Activated CD8-positive, alpha-beta memory T cell treated with anti-CD3 and anti-CD28 coated beads for 4 hours (primary cell): Measurements from ENCODE around the gene MESP1.

Experiments used
- DNase-seq, 2 donors: peaks; one replicate each; pipeline ENCODE4 v3.0.0-alpha.2; 2020; ENCODE audit warnings: low read depth in 2 of 2

The MESP1 gene

DNA sequence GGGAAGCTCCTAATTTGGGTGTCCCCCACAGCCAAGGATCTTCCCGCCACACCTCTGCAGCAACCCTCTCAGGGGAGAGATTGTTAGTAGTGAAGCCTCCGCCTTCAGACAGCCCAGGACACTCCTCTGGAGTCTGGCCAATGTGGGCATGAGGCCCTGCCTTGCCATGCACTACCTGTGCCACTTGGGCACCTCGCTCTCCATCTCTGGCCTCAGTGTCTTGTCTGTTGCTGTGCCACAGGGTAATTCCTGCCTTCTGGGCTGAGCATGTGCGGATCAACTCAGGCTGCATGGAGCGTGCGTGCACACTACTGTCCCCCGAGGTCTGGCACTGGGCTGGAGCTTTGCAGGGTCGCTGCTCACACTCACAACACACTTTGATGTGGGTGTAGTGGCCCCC, 7.9 kb upstream of the MESP1 start:
- no peak for DNase-seq

DNA sequence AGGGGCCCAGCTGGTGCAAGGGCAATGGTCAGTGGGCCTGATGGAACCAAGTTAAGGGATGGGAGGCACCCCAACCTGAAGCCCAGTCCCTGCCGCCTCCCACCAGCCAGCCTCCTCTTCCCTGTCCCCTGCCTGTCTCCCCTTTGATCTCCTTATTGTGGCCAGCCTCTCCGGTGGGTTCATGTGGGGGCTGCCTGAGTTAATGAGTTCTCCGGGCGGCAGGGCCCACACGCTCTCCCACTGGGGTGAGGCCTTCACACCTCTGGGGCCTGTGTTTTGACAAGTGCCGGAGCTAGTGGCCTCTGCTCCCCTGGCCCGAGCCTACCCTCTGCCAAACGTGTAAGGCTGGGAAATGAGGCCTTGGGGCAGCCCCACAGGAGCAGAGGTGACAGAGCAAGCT, 7.2 kb upstream of the MESP1 start:
- no peak for DNase-seq

GRCh38 chr15:89756897-89757296, 5.8 kb upstream of the MESP1 start:
- DNase-seq = no peak

DNA sequence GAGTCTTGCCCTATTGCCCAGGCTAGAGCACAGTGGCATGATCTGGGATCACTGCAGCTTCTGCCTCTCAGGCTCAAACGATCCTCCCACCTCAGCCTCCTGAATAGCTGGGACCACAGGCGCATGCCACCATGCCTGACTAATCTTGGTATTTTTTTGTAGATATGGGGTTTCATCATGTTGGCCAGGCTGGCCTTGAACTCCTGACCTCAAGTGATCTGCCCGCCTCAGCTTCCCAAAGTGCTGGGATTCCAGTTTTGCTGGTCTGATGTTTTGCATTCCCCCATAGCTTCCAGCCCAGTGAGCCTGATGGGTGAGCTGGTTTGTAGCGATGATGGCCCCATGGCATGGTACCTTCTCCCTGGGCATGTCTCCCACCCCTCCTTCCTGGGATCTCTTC, 4.7 kb upstream of the MESP1 start:
- no peak for DNase-seq

DNA sequence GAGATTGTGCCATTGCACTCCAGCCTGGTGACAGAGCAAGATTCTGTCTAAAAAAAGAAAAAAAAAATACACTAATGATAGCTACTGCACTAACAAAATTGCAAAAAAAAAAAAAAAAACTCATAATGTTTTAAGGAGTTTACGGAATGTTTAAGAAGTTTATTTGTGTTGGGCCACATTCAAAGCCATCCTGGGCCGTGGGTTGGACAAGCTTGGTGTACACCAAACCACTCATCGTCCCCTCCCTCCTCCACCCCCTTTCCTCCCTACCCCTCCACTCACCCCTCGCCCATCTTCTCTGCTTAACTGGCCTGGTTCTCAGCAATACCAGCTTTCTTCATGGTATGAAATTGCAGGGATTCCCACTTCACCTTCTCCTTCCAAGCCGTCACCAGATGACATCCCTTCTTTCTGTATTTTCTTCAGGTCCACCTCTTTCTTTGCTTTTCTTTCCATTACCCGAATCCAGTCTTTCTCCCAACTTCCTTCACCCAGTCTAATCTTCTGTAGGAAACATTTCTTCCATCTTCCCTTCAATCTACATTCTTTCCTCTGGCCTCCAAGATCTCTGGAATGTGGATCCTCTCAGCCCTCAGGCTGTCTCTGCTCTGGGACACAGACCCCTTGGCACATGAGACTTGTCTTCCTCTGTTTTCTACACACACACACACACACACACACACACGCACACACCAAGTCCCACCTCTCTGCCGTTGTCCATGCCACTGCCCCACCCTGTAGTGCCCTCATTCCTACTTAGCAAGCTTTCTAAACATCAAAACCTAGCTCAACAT, 3.5 kb upstream of the MESP1 start:
- no peak for DNase-seq

DNA sequence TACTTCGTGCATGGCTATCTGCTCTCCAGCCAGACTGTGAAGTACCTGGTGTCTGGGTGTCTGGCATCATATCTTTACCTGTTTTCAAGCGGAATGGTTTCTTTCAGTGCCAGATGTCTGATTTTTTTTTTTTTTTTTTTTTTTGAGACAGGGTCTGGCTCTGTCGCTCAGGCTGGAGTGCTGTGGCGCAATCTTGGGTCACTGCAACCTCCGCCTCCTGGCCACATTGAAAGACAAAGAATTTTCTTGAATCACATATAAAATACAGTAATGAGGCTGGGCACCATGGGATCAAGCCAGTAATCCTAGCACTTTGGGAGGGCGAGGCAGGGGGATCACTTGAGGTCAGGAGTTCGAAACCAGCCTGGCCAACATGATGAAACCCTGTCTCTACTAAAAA, 2.8 kb upstream of the MESP1 start:
- DNase-seq = no peak

- DNase-seq = no peak
Observed at GRCh38 chr15:89751748-89752147, 699 bp upstream of the MESP1 start.

DNA sequence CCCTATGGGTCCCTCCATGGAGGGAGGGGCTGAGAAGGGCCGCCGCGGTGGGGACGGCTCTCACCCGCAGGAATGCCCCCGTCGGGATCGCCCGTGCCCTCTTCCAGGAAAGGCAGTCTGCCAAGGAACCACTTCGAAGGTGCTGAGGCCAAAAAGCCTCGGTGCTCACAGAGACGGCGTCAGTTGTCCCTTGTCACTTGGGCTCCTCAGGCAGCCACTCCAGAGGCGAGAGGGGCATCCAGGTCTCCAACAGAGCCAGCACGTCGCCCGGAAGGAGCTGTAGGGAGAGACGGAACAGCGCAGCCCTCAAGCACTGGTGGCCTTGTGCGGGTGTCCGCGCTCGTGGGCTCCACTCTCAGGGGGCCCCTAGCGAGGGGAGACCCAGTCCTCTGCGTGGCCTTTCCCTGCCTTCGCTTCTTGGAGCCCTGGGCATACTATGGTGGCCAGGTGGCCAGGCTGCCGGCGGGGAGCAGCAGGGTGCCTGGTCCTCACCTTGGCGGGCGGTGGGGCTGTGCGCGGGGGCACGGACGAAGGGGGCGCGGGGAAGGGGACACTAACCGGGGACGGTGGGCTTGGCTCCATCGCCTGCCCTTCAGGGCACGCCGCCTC, 994 bp downstream of the MESP1 start:
- no peak for DNase-seq

GRCh38 chr15:89749526-89749925, 1.5 kb downstream of the MESP1 start:
- no peak for DNase-seq

DNA sequence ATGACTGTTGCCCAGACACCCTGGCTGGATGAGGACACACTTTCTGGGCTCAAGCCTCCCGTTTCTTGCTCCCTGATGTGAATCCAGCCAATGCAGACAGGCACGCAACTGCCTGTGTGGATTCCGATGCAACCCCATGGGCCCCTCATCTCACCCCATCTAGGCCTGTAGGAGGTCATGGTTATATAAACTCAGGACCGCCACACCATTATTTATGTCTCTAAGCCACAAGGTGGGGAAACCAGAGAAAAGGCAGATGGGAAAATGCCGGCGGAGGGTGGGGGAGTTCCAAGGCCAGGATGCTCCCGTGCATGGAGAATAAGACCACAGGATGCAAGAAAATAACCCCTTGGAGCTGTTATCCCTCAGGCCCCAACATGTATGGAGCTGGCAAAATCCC, 2.0 kb downstream of the MESP1 start:
- DNase-seq = no peak

DNA sequence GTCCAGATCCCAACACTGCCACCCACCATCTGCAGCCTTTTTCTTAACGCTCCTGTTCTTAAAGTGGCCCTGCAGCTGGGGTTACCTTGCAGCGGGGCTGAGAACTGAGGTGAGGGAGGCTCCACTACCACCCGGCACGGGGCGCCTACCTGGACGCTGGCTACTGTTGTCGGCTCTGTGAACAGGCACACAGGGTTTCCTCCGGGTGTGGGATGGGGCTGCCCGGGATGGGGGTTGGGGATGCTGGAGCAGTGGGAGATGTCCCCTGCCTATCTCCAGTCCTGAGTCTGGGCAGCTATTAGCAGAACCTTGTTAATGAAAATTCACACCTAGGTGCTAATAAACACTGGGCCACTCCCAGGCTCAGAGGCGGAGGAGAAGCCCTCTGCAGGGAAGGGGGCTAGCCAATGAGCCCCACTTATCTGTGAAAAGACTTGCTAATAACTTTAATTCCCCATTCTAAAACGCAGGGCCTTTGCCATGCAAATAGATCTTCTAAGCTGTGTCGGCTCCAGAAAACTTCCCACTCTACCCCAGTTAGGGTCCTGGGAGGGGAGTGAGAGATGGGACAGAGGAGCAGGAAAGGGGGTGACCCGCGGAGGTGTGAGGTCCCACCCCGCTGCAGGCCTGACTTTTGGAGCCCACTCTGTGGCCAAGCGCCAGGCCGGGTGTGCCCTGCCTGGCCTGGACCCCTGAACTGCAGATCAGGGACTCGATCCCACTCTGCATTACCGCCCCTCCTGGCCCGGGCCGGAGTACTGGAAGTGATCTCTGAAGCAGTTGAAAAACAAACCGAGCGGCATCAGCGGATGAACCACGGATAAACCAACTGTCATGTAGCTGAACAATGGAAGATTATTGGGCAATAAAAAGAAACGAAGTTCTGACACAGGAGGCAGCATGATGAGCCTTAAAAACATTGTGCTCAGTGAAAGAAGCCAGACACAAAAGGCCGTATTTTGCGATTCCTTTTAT, 3.1 kb downstream of the MESP1 start:
- DNase-seq = no peak

- no peak for DNase-seq
Observed at GRCh38 chr15:89746386-89746780, 4.7 kb downstream of the MESP1 start.

DNA sequence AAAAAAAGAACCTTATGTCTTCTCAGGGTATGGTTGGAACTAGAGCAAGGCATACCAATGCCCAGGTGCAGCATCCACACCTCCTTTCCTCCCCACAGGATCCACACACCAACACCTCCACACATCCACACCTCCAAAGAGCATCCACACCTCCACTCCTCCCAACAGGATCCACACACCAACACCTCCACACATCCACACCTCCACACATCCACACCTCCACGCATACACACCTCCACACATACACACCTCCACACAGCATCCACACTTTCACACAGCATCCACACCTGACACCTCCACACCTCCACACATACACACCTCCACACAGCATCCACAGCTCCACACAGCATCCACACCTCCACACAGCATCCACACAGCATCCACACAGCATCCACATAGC, 5.3 kb downstream of the MESP1 start:
- no peak for DNase-seq

- no peak for DNase-seq
Observed at GRCh38 chr15:89745131-89745530, 5.9 kb downstream of the MESP1 start.

DNA sequence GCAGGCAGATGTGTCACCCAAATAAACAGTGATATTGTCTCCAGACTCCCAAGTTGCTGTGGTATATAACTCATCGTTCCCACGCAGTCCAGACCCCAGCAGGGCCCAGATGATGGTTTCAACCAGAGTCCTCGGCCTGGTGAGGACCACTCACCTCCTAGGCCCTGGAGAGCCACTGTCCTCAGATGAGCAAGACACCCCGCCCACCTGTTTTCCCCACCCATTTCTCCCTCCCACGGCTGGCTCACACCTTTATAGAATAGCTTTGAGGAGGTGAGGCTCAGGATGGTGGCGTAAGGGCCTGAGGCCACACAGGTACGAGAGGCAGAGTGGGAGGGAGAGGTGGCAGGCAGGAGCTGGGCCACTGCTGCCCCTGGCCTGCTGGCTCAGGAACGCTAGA, 7.5 kb downstream of the MESP1 start:
- no peak for DNase-seq

GRCh38 chr15:89743011-89743410, 8.0 kb downstream of the MESP1 start:
- DNase-seq = no peak

DNA sequence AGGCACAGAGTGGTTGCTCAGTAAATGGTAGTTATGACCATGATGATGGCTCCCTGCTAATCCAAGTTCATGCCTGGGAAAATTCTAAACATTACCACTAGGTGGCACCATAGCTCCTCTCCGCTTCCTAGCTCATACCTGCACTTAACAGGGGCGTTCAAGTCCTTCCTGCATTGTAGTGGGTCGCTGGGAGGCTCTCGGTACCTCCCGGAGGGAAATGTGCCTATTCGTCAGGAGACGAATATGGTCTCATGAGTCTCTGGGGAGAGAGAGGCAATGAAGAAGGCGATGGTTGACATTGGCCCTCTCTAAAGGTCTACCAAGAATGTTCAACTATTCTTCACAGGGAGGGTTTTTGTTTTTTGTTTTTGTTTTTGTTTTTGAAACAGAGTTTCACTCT, 10.9 kb downstream of the MESP1 start:
- no peak for DNase-seq

GRCh38 chr15:89735773-89736172, 15.3 kb downstream of the MESP1 start:
- DNase-seq = no peak

GRCh38 chr15:89732451-89733172, 18.4 kb downstream of the MESP1 start:
- no peak for DNase-seq

DNA sequence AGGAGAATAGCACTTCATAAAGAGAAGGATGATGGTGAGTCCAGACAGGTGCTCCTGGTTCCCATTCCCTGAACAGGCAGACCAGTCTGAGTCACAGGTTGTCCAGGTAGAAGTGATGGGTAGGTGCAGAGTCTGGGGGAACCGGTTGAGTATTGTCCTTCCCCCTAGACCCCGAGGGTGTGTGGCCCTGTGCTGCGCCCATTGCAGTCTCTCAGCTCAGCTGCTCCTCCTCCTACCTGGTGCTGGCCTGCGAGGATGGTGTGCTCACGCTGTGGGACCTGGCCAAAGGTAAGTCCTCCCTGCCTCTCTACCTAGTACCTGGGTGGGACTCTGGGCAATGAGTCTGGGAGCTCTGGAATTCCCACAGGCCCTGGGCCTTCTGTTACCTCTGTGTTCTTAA, 19.8 kb downstream of the MESP1 start:
- DNase-seq = no peak

DNA sequence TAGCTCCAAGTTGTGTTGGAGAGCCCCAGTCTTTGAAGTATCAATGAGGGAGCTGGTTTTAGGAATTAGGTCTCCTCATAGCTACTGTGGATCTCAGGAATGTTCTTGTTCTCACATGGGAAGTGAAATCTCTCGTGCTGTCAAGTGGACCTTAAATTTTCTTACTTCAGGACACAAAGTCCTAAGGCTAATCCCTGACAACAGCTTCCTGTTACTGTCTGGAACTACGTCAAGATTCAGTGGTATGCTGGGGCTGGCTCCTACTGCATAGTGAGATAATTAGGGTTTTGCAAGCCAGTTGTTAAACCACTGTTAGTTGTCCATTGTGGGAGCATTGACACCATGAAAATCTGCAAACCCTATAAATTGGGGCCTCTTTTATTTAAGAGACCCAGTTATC, 22.8 kb downstream of the MESP1 start:
- DNase-seq = no peak

GRCh38 chr15:89725064-89725463, 26.0 kb downstream of the MESP1 start:
- DNase-seq = no peak
